ENCODE measurements around the gene PIMREG. TPM values are rescaled to one million over a fixed set of nuclear protein-coding genes. Genes with fewer than 3 reads are reported as not detected.

PIMREG gene
- total RNA-seq, 4 donors from 2014 or later = 16.0 TPM; not detected in 3

GRCh38 chr17:6456321-6456720 is 12.1 kb downstream of the PIMREG start:
- no peaks in the 10 kb centered on the region for H3K27me3 ChIP-seq
- intact Hi-C loops (cut with DNase I; ENCODE audit: low total_unique reads) = no loop called here
- no peak overlapping the region for H3K27ac ChIP-seq
- H3K4me1 ChIP-seq = no peaks in the 10 kb centered on the region
- TF ChIP-seq CTCF (IDR thresholded peaks at IDR 0.05) (no peak), POLR2A (IDR thresholded peaks at IDR 0.05) (no peak)
- DNase-seq = no peak
- no peaks in the 10 kb centered on the region for H3K9me3 ChIP-seq
- no peak overlapping the region for H3K4me3 ChIP-seq
- no peaks in the 10 kb centered on the region for H3K36me3 ChIP-seq

DNA sequence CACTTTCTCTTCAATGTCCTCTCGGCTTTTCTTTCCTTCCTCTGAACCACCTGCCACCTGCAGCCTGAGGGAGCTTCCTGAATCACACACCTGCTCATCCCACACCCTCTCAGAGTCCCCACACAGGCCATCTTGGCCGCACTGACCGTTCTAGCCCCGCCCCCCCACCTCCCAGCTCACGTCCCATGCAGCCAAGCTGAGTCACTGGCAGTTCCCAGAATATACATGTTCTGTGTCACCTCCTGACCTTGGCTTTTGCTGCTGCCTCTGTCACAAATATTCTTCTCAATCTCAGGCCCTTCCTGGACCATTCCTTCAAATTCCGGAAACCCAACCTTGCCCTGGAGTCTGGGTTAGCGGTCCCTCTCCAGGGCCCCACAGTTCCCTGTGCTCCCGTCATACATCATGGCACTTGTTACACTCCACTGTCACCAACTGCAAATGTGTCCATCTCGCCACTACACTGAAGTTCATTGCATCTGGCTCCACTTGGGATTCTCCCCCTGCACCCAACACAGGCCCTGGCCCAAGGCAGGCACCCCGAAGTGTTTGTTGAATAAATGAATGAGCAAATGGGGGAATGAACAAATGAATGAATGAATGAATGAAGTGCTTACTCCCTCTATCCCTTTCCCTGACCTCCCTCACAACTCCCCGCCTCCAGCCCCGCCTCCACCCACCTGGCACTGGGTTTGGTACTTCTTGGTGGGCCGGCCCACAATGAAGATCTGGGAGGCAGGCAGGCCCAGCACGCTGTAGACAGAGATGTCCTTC is 12.8 kb downstream of the PIMREG start:
- intact Hi-C loops (cut with DNase I; ENCODE audit: low total_unique reads) = no loop called here
- no peak for DNase-seq
- no peak for TF ChIP-seq POLR2A (IDR thresholded peaks at IDR 0.05)
- TF ChIP-seq CTCF (IDR thresholded peaks at IDR 0.05) = no peak
- no peaks in the 10 kb centered on the region for H3K36me3 ChIP-seq
- H3K9me3 ChIP-seq = no peaks in the 10 kb centered on the region
- H3K27ac ChIP-seq = no peak overlapping the region
- H3K27me3 ChIP-seq = no peaks in the 10 kb centered on the region
- no peak overlapping the region for H3K4me3 ChIP-seq
- no peaks in the 10 kb centered on the region for H3K4me1 ChIP-seq

DNA sequence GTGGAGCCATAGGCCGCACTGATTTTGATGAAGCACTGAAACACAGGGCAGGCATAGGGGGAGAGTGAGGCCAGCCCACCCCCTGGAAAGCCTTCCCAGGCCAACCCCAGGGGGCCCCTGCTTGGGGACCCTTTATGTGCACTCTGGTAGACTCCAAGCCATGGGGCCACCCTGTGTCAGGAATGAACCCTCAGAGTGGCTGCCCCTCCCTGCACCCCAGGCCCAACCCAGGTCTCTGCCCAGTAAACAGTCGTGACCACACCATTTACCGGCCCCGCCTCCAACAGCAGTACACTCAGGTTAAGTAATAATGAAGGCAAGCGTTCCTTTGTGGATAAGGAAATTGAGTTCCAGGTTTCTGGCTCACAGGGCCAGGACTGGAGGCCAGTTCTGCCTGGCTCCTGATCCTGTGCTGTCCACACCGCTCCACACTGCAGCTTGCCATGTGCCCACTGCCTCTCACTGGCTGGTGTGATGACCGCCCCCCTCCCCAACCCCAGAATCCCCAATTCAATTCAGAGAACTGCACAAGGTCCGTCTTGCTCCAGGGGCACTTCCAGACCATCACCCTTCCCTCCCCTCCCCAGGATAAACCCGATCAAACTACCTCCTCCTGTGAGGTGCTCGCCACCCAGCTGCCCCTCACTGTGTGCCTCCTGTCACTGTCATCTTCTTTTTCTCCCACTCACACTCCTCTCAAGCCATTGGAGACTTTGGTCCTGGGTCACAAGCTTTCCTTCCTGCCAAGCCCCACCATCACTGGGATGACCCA is 13.6 kb downstream of the PIMREG start:
- intact Hi-C loops (cut with DNase I; ENCODE audit: low total_unique reads) = no loop called here
- no peaks in the 10 kb centered on the region for H3K27me3 ChIP-seq
- H3K9me3 ChIP-seq = no peaks in the 10 kb centered on the region
- H3K36me3 ChIP-seq = no peaks in the 10 kb centered on the region
- TF ChIP-seq POLR2A (IDR thresholded peaks at IDR 0.05) (no peak), CTCF (IDR thresholded peaks at IDR 0.05) (no peak)
- H3K27ac ChIP-seq = no peak overlapping the region
- no peak overlapping the region for H3K4me3 ChIP-seq
- no peaks in the 10 kb centered on the region for H3K4me1 ChIP-seq
- no peak for DNase-seq

- no peak for DNase-seq
- Histone ChIP-seq H3K9me3 (no peaks in the 10 kb centered on the region), H3K36me3 (no peaks in the 10 kb centered on the region), H3K27me3 (no peaks in the 10 kb centered on the region), H3K4me1 (no peaks in the 10 kb centered on the region), H3K4me3 (no peak overlapping the region), H3K27ac (no peak overlapping the region)
- no peak for TF ChIP-seq POLR2A (IDR thresholded peaks at IDR 0.05)
- TF ChIP-seq CTCF (IDR thresholded peaks at IDR 0.05) = no peak
- intact Hi-C loops (cut with DNase I; ENCODE audit: low total_unique reads) = no loop called here
These were observed 14.2 kb downstream of the PIMREG start for GRCh38 chr17:6458460-6458950.
